Mucosa of descending colon (tissue), 3 donors: ENCODE data around the gene ATG2B. TPM values are rescaled to one million over a fixed set of nuclear protein-coding genes. Genes with fewer than 3 reads are reported as not detected.

ENCODE experiments used
- ATAC-seq: fragments of 200-7000 bp; cut with Tn5 transposase; one replicate; pipeline ENCODE4 v1.9.1; 2020; ENCODE audit warnings: mild to moderate bottlenecking, moderate library complexity
- DNase-seq, 3 donors: peaks; one replicate each; pipeline ENCODE4 v3.0.0-alpha.2; 2020
- H3K36me3 ChIP-seq: fragments of 200-600 bp; one replicate; pipeline ENCODE4 v1.8.0; 2021; ENCODE audit warnings: low read depth, mild to moderate bottlenecking
- H3K4me1 ChIP-seq: fragments of 200-600 bp; one replicate; pipeline ENCODE4 v1.8.0; 2021; ENCODE audit warnings: low read depth, mild to moderate bottlenecking
- H3K4me3 ChIP-seq: fragments of 200-600 bp; one replicate; pipeline ENCODE4 v1.8.0; 2021; ENCODE audit warnings: mild to moderate bottlenecking
- H3K9me3 ChIP-seq: fragments of 200-600 bp; one replicate; pipeline ENCODE4 v1.8.0; 2021; ENCODE audit warnings: mild to moderate bottlenecking
- CTCF ChIP-seq: fragments of 200-600 bp; IDR thresholded peaks from one replicate; pipeline ENCODE4 v1.8.0; 2022; ENCODE audit warnings: antibody characterized with exemption, mild to moderate bottlenecking
- intact Hi-C, 2 donors: fragments of 100-400 bp; cut with DNase I in 1 of 2; cut with micrococcal nuclease in 1 of 2; formaldehyde crosslinking; loops; one replicate each; pipeline versions ENCODE4 v1.11.0 to v1.11.1; 2022; cut with DNase I, micrococcal nuclease
- total RNA-seq, 3 donors: library from RNA; stranded (reverse); fragmentation: NEBNext Ultra II Directional in 2 of 3; extraction: Animal tissue kit (Norgen Biotek cat#: 25700) in 2 of 3; gene quantifications; one replicate each; pipeline versions ENCODE4 v1.2.1 to v1.2.4, GENCODE V29; 2021 to 2023
- donor health status: DM: no; HTN: no; CAD: no; lungs with moderate emphysema.
- donor health status: DM: no; HTN: no; CAD: no.
- donor health status: DM: no; HTN: yes; CAD: no.

The ATG2B gene
- total RNA-seq, 3 donors from 2014 or later: 22.1 to 35.9 (median 24.2) TPM

- ATAC-seq (no peak), DNase-seq (no peak)
- Histone ChIP-seq H3K9me3 (no peaks in the 10 kb centered on the region), H3K4me1 (no peaks in the 10 kb centered on the region), H3K36me3 (no peaks in the 10 kb centered on the region), H3K4me3 (no peak overlapping the region)
- no peak for TF ChIP-seq CTCF
- intact Hi-C loops: no loop called here
Observed at GRCh38 chr14:96285667-96286066, 77.5 kb downstream of the ATG2B start.

- no peak for TF ChIP-seq CTCF
- no peaks in the 10 kb centered on the region for H3K9me3 ChIP-seq
- no peak for DNase-seq
- H3K4me1 ChIP-seq: no peaks in the 10 kb centered on the region
- intact Hi-C loops: no loop called here
- ATAC-seq: no peak
- H3K4me3 ChIP-seq: no peak overlapping the region
- no peaks in the 10 kb centered on the region for H3K36me3 ChIP-seq
Observed at GRCh38 chr14:96284430-96284829, 78.7 kb downstream of the ATG2B start.

- no peak for TF ChIP-seq CTCF
- H3K4me3 ChIP-seq: no peak overlapping the region
- DNase-seq (no peak), ATAC-seq (no peak)
- no peaks in the 10 kb centered on the region for H3K9me3 ChIP-seq
- intact Hi-C loops: no loop called here
- H3K36me3 ChIP-seq: no peaks in the 10 kb centered on the region
- no peaks in the 10 kb centered on the region for H3K4me1 ChIP-seq
Observed at GRCh38 chr14:96284008-96284407, 79.1 kb downstream of the ATG2B start.

GRCh38 chr14:96281486-96281885 is 81.7 kb downstream of the ATG2B start:
- DNase-seq: no peak
- H3K9me3 ChIP-seq: peaks cover 9% of the 10 kb centered on the region

GRCh38 chr14:96280104-96280503 is 83.0 kb downstream of the ATG2B start:
- intact Hi-C loops: no loop called here
- no peak for ATAC-seq
- peaks cover 4% of the 10 kb centered on the region for H3K4me1 ChIP-seq

More at GRCh38 chr14:96281486-96281885, 81.7 kb downstream of the ATG2B start:
- no peak for TF ChIP-seq CTCF
- ATAC-seq: no peak
- intact Hi-C loops: no loop called here
- no peak overlapping the region for H3K4me3 ChIP-seq
- no peaks in the 10 kb centered on the region for H3K4me1 ChIP-seq
- H3K36me3 ChIP-seq: no peaks in the 10 kb centered on the region

More at GRCh38 chr14:96280104-96280503, 83.0 kb downstream of the ATG2B start:
- DNase-seq: no peak
- Histone ChIP-seq H3K4me3 (no peak overlapping the region), H3K9me3 (peaks cover 9% of the 10 kb centered on the region), H3K36me3 (no peaks in the 10 kb centered on the region)
- no peak for TF ChIP-seq CTCF
